ENCODE data around the gene SPARCL1. TPM values are rescaled to one million over a fixed set of nuclear protein-coding genes. Genes with fewer than 3 reads are reported as not detected.

SPARCL1 gene
- total RNA-seq, 1 donor from 2014 or later, result not detected

- peaks cover 4% of the 10 kb centered on the region for H3K9me3 Mint-ChIP-seq
- no peaks in the 10 kb centered on the region for H3K36me3 Mint-ChIP-seq (ENCODE audit: low read depth)
- H3K4me3 Mint-ChIP-seq, result no peak overlapping the region
- no peak for DNase-seq
- H3K27me3 Mint-ChIP-seq, result peaks cover 2% of the 10 kb centered on the region
- no peak overlapping the region for H3K27ac Mint-ChIP-seq
- H3K4me1 Mint-ChIP-seq, result no peaks in the 10 kb centered on the region
- intact Hi-C loops (cut with micrococcal nuclease), result no loop called here
Measured at GRCh38 chr4:87530229-87530628, 1.1 kb upstream of the SPARCL1 start.

- no peak for DNase-seq
- Mint-ChIP-seq H3K27me3 (no peaks in the 10 kb centered on the region), H3K36me3 (ENCODE audit: low read depth) (no peaks in the 10 kb centered on the region), H3K4me1 (no peaks in the 10 kb centered on the region), H3K4me3 (no peak overlapping the region), H3K9me3 (peaks cover 7% of the 10 kb centered on the region), H3K27ac (no peak overlapping the region)
- intact Hi-C loops (cut with micrococcal nuclease), result no loop called here
Measured at GRCh38 chr4:87527431-87528220, 1.6 kb downstream of the SPARCL1 start.

- intact Hi-C loops (cut with micrococcal nuclease), result no loop called here
- peaks cover 7% of the 10 kb centered on the region for H3K9me3 Mint-ChIP-seq
- no peaks in the 10 kb centered on the region for H3K4me1 Mint-ChIP-seq
- no peak overlapping the region for H3K4me3 Mint-ChIP-seq
- H3K27ac Mint-ChIP-seq, result no peak overlapping the region
- no peak for DNase-seq
- no peaks in the 10 kb centered on the region for H3K27me3 Mint-ChIP-seq
- no peaks in the 10 kb centered on the region for H3K36me3 Mint-ChIP-seq (ENCODE audit: low read depth)
Measured at GRCh38 chr4:87525636-87526295, 3.4 kb downstream of the SPARCL1 start.

DNA sequence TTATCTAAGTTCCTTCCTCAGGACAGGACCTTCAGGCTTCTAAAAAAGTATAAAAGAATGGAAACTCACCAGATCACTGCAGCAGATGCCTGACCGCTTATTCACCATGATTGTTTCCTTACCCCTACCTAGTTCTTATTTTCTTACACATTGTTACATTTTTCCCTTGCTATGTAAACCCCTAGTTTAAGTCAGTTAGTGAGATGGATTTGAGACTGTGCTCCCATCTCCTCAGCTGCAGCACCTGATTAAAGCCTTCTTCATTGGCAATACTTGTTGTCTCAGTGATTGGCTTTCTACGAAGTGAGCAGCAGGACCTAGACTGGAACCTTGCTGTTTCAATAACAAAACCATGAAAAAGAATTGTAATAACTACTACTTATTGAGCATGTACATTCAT, 4.7 kb downstream of the SPARCL1 start:
- no peak overlapping the region for H3K27ac Mint-ChIP-seq
- H3K9me3 Mint-ChIP-seq, result peaks cover 7% of the 10 kb centered on the region
- no peaks in the 10 kb centered on the region for H3K4me1 Mint-ChIP-seq
- no peak overlapping the region for H3K4me3 Mint-ChIP-seq
- DNase-seq, result no peak
- intact Hi-C loops (cut with micrococcal nuclease), result no loop called here
- no peaks in the 10 kb centered on the region for H3K27me3 Mint-ChIP-seq
- H3K36me3 Mint-ChIP-seq (ENCODE audit: low read depth), result no peaks in the 10 kb centered on the region

DNA sequence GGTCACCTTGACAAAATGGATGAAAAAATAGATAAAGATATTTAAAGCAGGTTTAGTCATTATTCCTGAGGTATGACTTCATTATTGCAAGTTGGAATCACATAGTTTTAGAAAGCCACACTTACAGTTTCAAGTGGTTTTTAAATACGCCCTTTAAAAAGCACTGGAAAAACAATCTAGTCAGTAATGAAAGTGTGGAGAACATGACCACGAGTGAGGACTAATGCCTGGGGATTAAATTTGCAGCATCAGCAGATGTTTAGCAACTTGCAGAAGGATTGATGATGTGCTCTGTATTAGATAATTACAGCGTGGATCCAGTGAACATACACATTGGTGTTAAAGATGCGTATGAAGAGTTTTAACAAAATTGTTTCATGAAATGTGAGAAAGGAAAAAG, 5.9 kb downstream of the SPARCL1 start:
- no peak overlapping the region for H3K27ac Mint-ChIP-seq
- H3K36me3 Mint-ChIP-seq (ENCODE audit: low read depth), result no peaks in the 10 kb centered on the region
- DNase-seq, result no peak
- H3K27me3 Mint-ChIP-seq, result peaks cover 2% of the 10 kb centered on the region
- no peak overlapping the region for H3K4me3 Mint-ChIP-seq
- H3K9me3 Mint-ChIP-seq, result peaks cover 7% of the 10 kb centered on the region
- intact Hi-C loops (cut with micrococcal nuclease), result no loop called here
- H3K4me1 Mint-ChIP-seq, result no peaks in the 10 kb centered on the region

DNA sequence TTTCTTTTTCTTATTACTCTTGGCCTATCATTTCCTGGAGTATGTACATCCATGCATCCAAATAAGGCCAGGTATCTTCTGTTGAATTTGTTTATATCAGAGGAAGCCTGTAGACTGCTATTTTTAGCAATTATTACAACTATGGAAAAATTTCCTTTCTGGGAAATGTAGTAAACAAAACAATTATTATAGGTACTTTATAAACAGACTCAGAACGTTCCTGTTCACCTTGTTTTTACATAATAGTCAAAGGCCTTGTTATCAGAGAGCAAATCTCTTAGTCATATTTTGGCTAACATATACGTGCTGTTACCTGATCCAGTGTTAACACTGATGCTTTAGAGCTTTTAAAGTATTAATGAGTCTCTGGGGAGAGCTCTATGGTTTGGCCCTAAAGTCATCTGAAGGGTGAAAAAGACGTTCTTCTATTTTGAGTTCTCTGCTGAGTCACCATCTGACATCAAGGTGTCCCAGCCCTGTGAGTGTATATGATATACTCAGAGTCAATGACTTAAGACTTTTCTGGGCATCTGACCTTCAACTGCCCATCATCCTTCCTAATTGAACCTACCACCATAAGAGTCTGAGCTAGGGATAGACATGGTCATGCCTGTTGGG, 7.3 kb downstream of the SPARCL1 start:
- H3K36me3 Mint-ChIP-seq (ENCODE audit: low read depth), result no peaks in the 10 kb centered on the region
- no peaks in the 10 kb centered on the region for H3K4me1 Mint-ChIP-seq
- intact Hi-C loops (cut with micrococcal nuclease), result no loop called here
- DNase-seq, result no peak
- no peak overlapping the region for H3K4me3 Mint-ChIP-seq
- no peak overlapping the region for H3K27ac Mint-ChIP-seq
- H3K9me3 Mint-ChIP-seq, result peaks cover 7% of the 10 kb centered on the region
- H3K27me3 Mint-ChIP-seq, result peaks cover 2% of the 10 kb centered on the region

- Mint-ChIP-seq H3K36me3 (ENCODE audit: low read depth) (no peaks in the 10 kb centered on the region), H3K4me3 (no peak overlapping the region), H3K9me3 (peaks cover 7% of the 10 kb centered on the region), H3K27me3 (peaks cover 3% of the 10 kb centered on the region), H3K4me1 (no peaks in the 10 kb centered on the region), H3K27ac (no peak overlapping the region)
- DNase-seq, result no peak
- intact Hi-C loops (cut with micrococcal nuclease), result no loop called here
Measured at GRCh38 chr4:87521319-87521718, 7.9 kb downstream of the SPARCL1 start.

GRCh38 chr4:87517621-87518020, 11.6 kb downstream of the SPARCL1 start:
- Mint-ChIP-seq H3K4me1 (no peaks in the 10 kb centered on the region), H3K4me3 (no peak overlapping the region), H3K27ac (no peak overlapping the region), H3K27me3 (peaks cover 3% of the 10 kb centered on the region), H3K9me3 (no peaks in the 10 kb centered on the region), H3K36me3 (ENCODE audit: low read depth) (no peaks in the 10 kb centered on the region)
- intact Hi-C loops (cut with micrococcal nuclease), result no loop called here
- no peak for DNase-seq

- H3K4me3 Mint-ChIP-seq, result no peak overlapping the region
- intact Hi-C loops (cut with micrococcal nuclease), result no loop called here
Measured at GRCh38 chr4:87516683-87517082, 12.5 kb downstream of the SPARCL1 start.

GRCh38 chr4:87512400-87512799, 16.8 kb downstream of the SPARCL1 start:
- Mint-ChIP-seq H3K4me1 (no peaks in the 10 kb centered on the region), H3K27me3 (peaks cover 2% of the 10 kb centered on the region), H3K4me3 (no peak overlapping the region), H3K9me3 (no peaks in the 10 kb centered on the region), H3K36me3 (ENCODE audit: low read depth) (no peaks in the 10 kb centered on the region), H3K27ac (no peak overlapping the region)
- no peak for DNase-seq
- intact Hi-C loops (cut with micrococcal nuclease), result no loop called here

More at GRCh38 chr4:87516683-87517082, 12.5 kb downstream of the SPARCL1 start:
- H3K27ac Mint-ChIP-seq, result no peak overlapping the region
- no peaks in the 10 kb centered on the region for H3K36me3 Mint-ChIP-seq (ENCODE audit: low read depth)
- no peak for DNase-seq
- no peaks in the 10 kb centered on the region for H3K9me3 Mint-ChIP-seq
- H3K4me1 Mint-ChIP-seq, result no peaks in the 10 kb centered on the region
- peaks cover 3% of the 10 kb centered on the region for H3K27me3 Mint-ChIP-seq

GRCh38 chr4:87511500-87511899, 17.7 kb downstream of the SPARCL1 start:
- no peak for DNase-seq
- intact Hi-C loops (cut with micrococcal nuclease), result no loop called here
- H3K27ac Mint-ChIP-seq, result no peak overlapping the region
- no peaks in the 10 kb centered on the region for H3K9me3 Mint-ChIP-seq
- no peak overlapping the region for H3K4me3 Mint-ChIP-seq
- no peaks in the 10 kb centered on the region for H3K36me3 Mint-ChIP-seq (ENCODE audit: low read depth)
- no peaks in the 10 kb centered on the region for H3K4me1 Mint-ChIP-seq
- no peaks in the 10 kb centered on the region for H3K27me3 Mint-ChIP-seq

DNA sequence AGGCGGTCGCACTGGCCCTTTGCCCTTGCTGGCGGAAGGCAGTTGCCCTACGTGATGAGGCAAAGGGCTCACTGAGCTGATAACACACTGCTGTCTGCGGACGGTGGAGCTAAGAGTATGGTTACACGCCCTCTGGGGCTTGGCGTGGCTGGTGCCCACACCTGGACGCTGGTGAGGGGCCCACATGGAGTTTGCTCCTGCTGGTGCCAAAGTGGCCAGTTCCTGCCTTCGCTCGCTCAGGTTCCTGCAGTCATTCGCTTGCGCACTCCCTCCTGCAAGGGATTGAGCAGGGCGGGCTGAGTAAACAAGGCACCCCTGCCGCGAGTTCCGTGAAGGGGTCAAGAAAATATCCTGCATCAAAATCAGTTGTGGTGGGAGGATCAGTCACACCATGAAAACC, 18.4 kb downstream of the SPARCL1 start:
- no peak overlapping the region for H3K27ac Mint-ChIP-seq
- DNase-seq, result no peak

DNA sequence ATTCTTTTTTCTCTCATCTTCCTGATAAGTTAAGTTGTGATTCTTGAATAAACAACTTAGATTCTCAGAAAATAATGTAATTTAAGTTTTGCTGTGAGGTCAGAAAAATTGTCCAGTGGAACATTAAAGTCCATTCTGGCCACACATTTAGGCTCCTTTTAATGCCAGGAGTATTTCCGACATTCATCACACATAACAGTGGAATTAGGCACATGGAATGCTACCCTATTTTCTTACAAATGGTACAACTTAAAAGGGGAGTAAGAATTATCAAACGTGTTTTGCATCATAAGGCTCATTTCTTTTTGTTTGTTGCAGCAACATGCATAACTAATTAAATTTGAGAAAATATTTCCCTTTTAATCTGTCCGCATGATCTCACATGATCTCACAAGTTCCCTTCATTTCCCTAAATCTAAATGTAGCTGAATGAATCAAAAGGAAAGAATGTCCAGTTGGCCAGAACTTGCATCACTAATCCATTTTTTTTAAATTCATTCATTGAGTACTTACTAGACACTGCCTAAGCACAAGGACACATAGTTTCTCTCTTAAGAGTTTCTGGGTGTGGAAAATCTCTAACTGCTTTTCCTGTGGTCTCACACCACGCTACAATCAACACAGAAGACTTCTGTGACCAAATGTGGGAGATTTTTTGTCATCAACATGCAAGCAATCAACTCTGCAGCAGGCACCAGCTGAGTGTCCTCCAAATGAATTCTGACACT, 22.0 kb downstream of the SPARCL1 start:
- Mint-ChIP-seq H3K27me3 (peaks cover 5% of the 10 kb centered on the region), H3K9me3 (no peaks in the 10 kb centered on the region), H3K36me3 (ENCODE audit: low read depth) (no peaks in the 10 kb centered on the region), H3K4me3 (no peak overlapping the region), H3K27ac (no peak overlapping the region), H3K4me1 (peaks cover 2% of the 10 kb centered on the region)
- DNase-seq, result no peak
- intact Hi-C loops (cut with micrococcal nuclease), result no loop called here

More for the DNA sequence above, 18.4 kb downstream of the SPARCL1 start:
- no peaks in the 10 kb centered on the region for H3K4me1 Mint-ChIP-seq
- H3K36me3 Mint-ChIP-seq (ENCODE audit: low read depth), result no peaks in the 10 kb centered on the region
- no peaks in the 10 kb centered on the region for H3K9me3 Mint-ChIP-seq
- intact Hi-C loops (cut with micrococcal nuclease), result no loop called here
- no peaks in the 10 kb centered on the region for H3K27me3 Mint-ChIP-seq
- no peak overlapping the region for H3K4me3 Mint-ChIP-seq

DNA sequence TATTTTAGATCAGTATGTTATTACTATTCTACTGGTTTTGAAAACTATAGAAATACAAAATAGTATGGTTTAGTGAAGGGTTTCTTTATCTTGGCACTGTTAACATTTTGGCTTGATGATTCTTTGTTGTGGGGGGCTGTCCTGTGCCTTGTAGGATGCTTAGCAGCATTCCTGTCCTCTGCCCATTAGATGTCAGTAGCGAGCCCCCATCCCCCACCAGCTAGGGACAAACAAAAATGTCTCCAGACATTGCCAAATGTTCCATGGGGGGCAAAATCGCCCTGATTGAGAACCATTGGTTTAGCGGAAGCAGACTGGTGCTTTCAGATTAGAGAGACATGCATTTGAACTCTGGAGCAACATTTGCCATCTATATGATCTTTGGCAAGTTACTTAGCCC, 23.3 kb downstream of the SPARCL1 start:
- H3K27ac Mint-ChIP-seq, result no peak overlapping the region
- no peaks in the 10 kb centered on the region for H3K36me3 Mint-ChIP-seq (ENCODE audit: low read depth)
- H3K9me3 Mint-ChIP-seq, result no peaks in the 10 kb centered on the region
- no peak for DNase-seq
- H3K27me3 Mint-ChIP-seq, result peaks cover 8% of the 10 kb centered on the region
- intact Hi-C loops (cut with micrococcal nuclease), result no loop called here
- no peak overlapping the region for H3K4me3 Mint-ChIP-seq
- peaks cover 2% of the 10 kb centered on the region for H3K4me1 Mint-ChIP-seq

Measured in activated CD4-positive, alpha-beta T cell treated with anti-CD3 and anti-CD28 coated beads, Interleukin-2, amount 10 ng/mL, durations not matched to agents 24 days and 14 days (primary cell).